ENCODE results near the gene ME3. TPM values are rescaled to one million over a fixed set of nuclear protein-coding genes. Genes with fewer than 3 reads are reported as not detected.

Gene ME3
- polyA plus RNA-seq, 1 donor (not counting 4 experiments of a cell fraction or from before 2014, with no cell fraction given): 1.0 TPM

- Histone ChIP-seq H3K36me3 (ENCODE audit: control insufficient read depth in 2 of 2, extremely low read depth in 1 of 2, insufficient read depth in 2 of 2, low read length in 2 of 2) (no peaks in the 10 kb centered on the region), H3K27ac (ENCODE audit: control insufficient read depth, insufficient read depth, low read length) (peak overlapping the region; percentile 74), H3K27me3 (ENCODE audit: control insufficient read depth, extremely low read depth, insufficient read depth, low read length) (no peaks in the 10 kb centered on the region), H3K79me2 (ENCODE audit: control insufficient read depth, insufficient read depth, low read length) (no peaks in the 10 kb centered on the region), H3K4me2 (ENCODE audit: control insufficient read depth, extremely low read depth, insufficient read depth, low read depth, low read length) (peak overlapping the region; percentile 34), H4K20me1 (ENCODE audit: control insufficient read depth, extremely low read depth, insufficient read depth, low read length) (no peaks in the 10 kb centered on the region), H3K4me3 (ENCODE audit: control insufficient read depth in 2 of 3, extremely low read depth in 1 of 3, insufficient read depth in 2 of 3, low read depth in 1 of 3, low read length in 3 of 3) (no peak overlapping the region), H3K9me3 (ENCODE audit: control insufficient read depth, low read depth, low read length) (no peaks in the 10 kb centered on the region), H2AFZ (ENCODE audit: control insufficient read depth, low read length) (no peak overlapping the region), H3K9me1 (ENCODE audit: control insufficient read depth, extremely low read depth, insufficient read depth, low read length) (no peaks in the 10 kb centered on the region), H3K9ac (ENCODE audit: control insufficient read depth, extremely low read depth, insufficient read depth, low read length) (peak overlapping the region; percentile 2), H3K4me1 (ENCODE audit: control insufficient read depth, extremely low read depth, insufficient read depth, low read length) (peaks cover 25% of the 10 kb centered on the region)
- no peak for DNase-seq (ENCODE audit: low read depth, low spot score)
- TF ChIP-seq EZH2 (IDR thresholded peaks at IDR 0.05; ENCODE audit: low read length) (no peak), CTCF (optimal IDR thresholded peaks at IDR 0.05 in 1 of 3, IDR thresholded peaks at IDR 0.05 in 1 of 3, conservative IDR thresholded peaks at IDR 0.05 in 1 of 3; ENCODE audit: extremely low read depth in 1 of 3, insufficient read depth in 2 of 3, low read length in 3 of 3) (no peak)
- dilution Hi-C loops (cut with MboI; ENCODE audit: extremely low pct_ligation_motif_present, low sequenced_read_pairs): no loop called here
- FAIRE-seq: no peak
Measured at GRCh38 chr11:86483610-86483939, 188.8 kb downstream of the ME3 start.

GRCh38 chr11:86482692-86483091 lies 189.7 kb downstream of the ME3 start:
- no peaks in the 10 kb centered on the region for H3K36me3 ChIP-seq (ENCODE audit: control insufficient read depth in 2 of 2, extremely low read depth in 1 of 2, insufficient read depth in 2 of 2, low read length in 2 of 2)
- H2AFZ ChIP-seq (ENCODE audit: control insufficient read depth, low read length): no peak overlapping the region
- H3K27ac ChIP-seq (ENCODE audit: control insufficient read depth, insufficient read depth, low read length): no peak overlapping the region
- no peak overlapping the region for H3K4me3 ChIP-seq (ENCODE audit: control insufficient read depth in 2 of 3, extremely low read depth in 1 of 3, insufficient read depth in 2 of 3, low read depth in 1 of 3, low read length in 3 of 3)
- no peak for FAIRE-seq
- dilution Hi-C loops (cut with MboI; ENCODE audit: extremely low pct_ligation_motif_present, low sequenced_read_pairs): no loop called here
- no peak overlapping the region for H3K4me2 ChIP-seq (ENCODE audit: control insufficient read depth, extremely low read depth, insufficient read depth, low read depth, low read length)
- peaks cover 25% of the 10 kb centered on the region for H3K4me1 ChIP-seq (ENCODE audit: control insufficient read depth, extremely low read depth, insufficient read depth, low read length)
- no peak overlapping the region for H3K9ac ChIP-seq (ENCODE audit: control insufficient read depth, extremely low read depth, insufficient read depth, low read length)
- H3K79me2 ChIP-seq (ENCODE audit: control insufficient read depth, insufficient read depth, low read length): no peaks in the 10 kb centered on the region
- DNase-seq (ENCODE audit: low read depth, low spot score): no peak
- no peaks in the 10 kb centered on the region for H3K9me3 ChIP-seq (ENCODE audit: control insufficient read depth, low read depth, low read length)
- H3K9me1 ChIP-seq (ENCODE audit: control insufficient read depth, extremely low read depth, insufficient read depth, low read length): no peaks in the 10 kb centered on the region
- no peaks in the 10 kb centered on the region for H4K20me1 ChIP-seq (ENCODE audit: control insufficient read depth, extremely low read depth, insufficient read depth, low read length)
- no peak for TF ChIP-seq CTCF (optimal IDR thresholded peaks at IDR 0.05 in 1 of 3, IDR thresholded peaks at IDR 0.05 in 1 of 3, conservative IDR thresholded peaks at IDR 0.05 in 1 of 3; ENCODE audit: extremely low read depth in 1 of 3, insufficient read depth in 2 of 3, low read length in 3 of 3)
- no peak for TF ChIP-seq EZH2 (IDR thresholded peaks at IDR 0.05; ENCODE audit: low read length)
- H3K27me3 ChIP-seq (ENCODE audit: control insufficient read depth, extremely low read depth, insufficient read depth, low read length): no peaks in the 10 kb centered on the region
